ENCODE results near the gene SMYD3. TPM values are rescaled to one million over a fixed set of nuclear protein-coding genes. Genes with fewer than 3 reads are reported as not detected.

The SMYD3 gene
- total RNA-seq, 1 donor from 2014 or later: 80.8 TPM

- Histone ChIP-seq H3K4me2 (ENCODE audit: low read length) (no peak overlapping the region), H3K4me1 (ENCODE audit: insufficient read depth, low read length) (no peaks in the 10 kb centered on the region), H3K36me3 (ENCODE audit: insufficient read depth, low read length) (no peaks in the 10 kb centered on the region), H3K9ac (ENCODE audit: low read length) (no peak overlapping the region), H3K4me3 (ENCODE audit: insufficient read depth, low read depth, low read length) (no peak overlapping the region), H3K27ac (ENCODE audit: low read depth, low read length) (no peak overlapping the region), H2AFZ (ENCODE audit: low read depth, low read length) (no peak overlapping the region), H3K79me2 (ENCODE audit: insufficient read depth, low read length) (peaks cover 9% of the 10 kb centered on the region), H3K9me3 (ENCODE audit: insufficient read depth, low read depth, low read length) (no peaks in the 10 kb centered on the region), H3K27me3 (ENCODE audit: insufficient read depth, low read length) (no peaks in the 10 kb centered on the region), H4K20me1 (ENCODE audit: insufficient read depth, low read length) (peaks cover 11% of the 10 kb centered on the region)
- FAIRE-seq: no peak
- Mint-ChIP-seq H3K4me3 (ENCODE audit: unreplicated experiment) (no peak overlapping the region), H3K36me3 (ENCODE audit: low read depth, unreplicated experiment) (peaks cover 4% of the 10 kb centered on the region), H3K4me1 (ENCODE audit: low read depth, unreplicated experiment) (peaks cover 18% of the 10 kb centered on the region), H3K9me3 (ENCODE audit: unreplicated experiment) (no peaks in the 10 kb centered on the region), H3K27ac (ENCODE audit: unreplicated experiment) (no peak overlapping the region), H3K27me3 (ENCODE audit: low read depth, unreplicated experiment) (no peaks in the 10 kb centered on the region)
- DNase-seq (ENCODE audit: low read depth): no peak
- TF ChIP-seq CTCF (IDR thresholded peaks at IDR 0.05; ENCODE audit: insufficient read depth, low read depth, low read length): no peak
- TF ChIP-seq EZH2 (IDR thresholded peaks at IDR 0.05; ENCODE audit: insufficient read depth, low read length): no peak
Measured at GRCh38 chr1:246381452-246381851, 125.6 kb downstream of the SMYD3 start.

GRCh38 chr1:246377625-246378153 lies 129.4 kb downstream of the SMYD3 start:
- TF ChIP-seq CTCF (IDR thresholded peaks at IDR 0.05; ENCODE audit: insufficient read depth, low read depth, low read length): no peak
- no peak for TF ChIP-seq EZH2 (IDR thresholded peaks at IDR 0.05; ENCODE audit: insufficient read depth, low read length)
- peaks cover 5% of the 10 kb centered on the region for H3K79me2 ChIP-seq (ENCODE audit: insufficient read depth, low read length)
- no peaks in the 10 kb centered on the region for H3K9me3 Mint-ChIP-seq (ENCODE audit: unreplicated experiment)
- no peaks in the 10 kb centered on the region for H3K36me3 ChIP-seq (ENCODE audit: insufficient read depth, low read length)
- H2AFZ ChIP-seq (ENCODE audit: low read depth, low read length): no peak overlapping the region
- no peak overlapping the region for H3K27ac ChIP-seq (ENCODE audit: low read depth, low read length)
- H3K9ac ChIP-seq (ENCODE audit: low read length): no peak overlapping the region
- H3K4me3 ChIP-seq (ENCODE audit: insufficient read depth, low read depth, low read length): no peak overlapping the region
- no peaks in the 10 kb centered on the region for H3K9me3 ChIP-seq (ENCODE audit: insufficient read depth, low read depth, low read length)
- FAIRE-seq: no peak
- H3K27me3 ChIP-seq (ENCODE audit: insufficient read depth, low read length): no peaks in the 10 kb centered on the region
- H3K27me3 Mint-ChIP-seq (ENCODE audit: low read depth, unreplicated experiment): no peaks in the 10 kb centered on the region
- H3K4me1 ChIP-seq (ENCODE audit: insufficient read depth, low read length): no peaks in the 10 kb centered on the region
- H3K36me3 Mint-ChIP-seq (ENCODE audit: low read depth, unreplicated experiment): peaks cover 4% of the 10 kb centered on the region
- H3K4me3 Mint-ChIP-seq (ENCODE audit: unreplicated experiment): no peak overlapping the region
- H3K4me2 ChIP-seq (ENCODE audit: low read length): no peak overlapping the region
- H3K4me1 Mint-ChIP-seq (ENCODE audit: low read depth, unreplicated experiment): peaks cover 7% of the 10 kb centered on the region
- DNase-seq (ENCODE audit: low read depth): no peak
- peaks cover 11% of the 10 kb centered on the region for H4K20me1 ChIP-seq (ENCODE audit: insufficient read depth, low read length)
- H3K27ac Mint-ChIP-seq (ENCODE audit: unreplicated experiment): no peak overlapping the region

GRCh38 chr1:246373828-246374569 lies 133.1 kb downstream of the SMYD3 start:
- no peak overlapping the region for H3K27ac Mint-ChIP-seq (ENCODE audit: unreplicated experiment)

More at GRCh38 chr1:246373828-246374569, 133.1 kb downstream of the SMYD3 start:
- H3K27ac ChIP-seq (ENCODE audit: low read depth, low read length): no peak overlapping the region
- H3K4me3 ChIP-seq (ENCODE audit: insufficient read depth, low read depth, low read length): no peak overlapping the region
- Mint-ChIP-seq H3K27me3 (ENCODE audit: low read depth, unreplicated experiment) (no peaks in the 10 kb centered on the region), H3K9me3 (ENCODE audit: unreplicated experiment) (no peaks in the 10 kb centered on the region), H3K4me1 (ENCODE audit: low read depth, unreplicated experiment) (peaks cover 2% of the 10 kb centered on the region), H3K4me3 (ENCODE audit: unreplicated experiment) (no peak overlapping the region), H3K36me3 (ENCODE audit: low read depth, unreplicated experiment) (peaks cover 3% of the 10 kb centered on the region)
- H3K79me2 ChIP-seq (ENCODE audit: insufficient read depth, low read length): no peaks in the 10 kb centered on the region
- no peaks in the 10 kb centered on the region for H3K27me3 ChIP-seq (ENCODE audit: insufficient read depth, low read length)
- H4K20me1 ChIP-seq (ENCODE audit: insufficient read depth, low read length): no peaks in the 10 kb centered on the region
- no peaks in the 10 kb centered on the region for H3K36me3 ChIP-seq (ENCODE audit: insufficient read depth, low read length)
- no peak overlapping the region for H3K4me2 ChIP-seq (ENCODE audit: low read length)
- TF ChIP-seq EZH2 (IDR thresholded peaks at IDR 0.05; ENCODE audit: insufficient read depth, low read length) (no peak), CTCF (IDR thresholded peaks at IDR 0.05; ENCODE audit: insufficient read depth, low read depth, low read length) (no peak)
- DNase-seq (ENCODE audit: low read depth): no peak
- FAIRE-seq: no peak
- no peaks in the 10 kb centered on the region for H3K9me3 ChIP-seq (ENCODE audit: insufficient read depth, low read depth, low read length)
- no peak overlapping the region for H2AFZ ChIP-seq (ENCODE audit: low read depth, low read length)
- no peaks in the 10 kb centered on the region for H3K4me1 ChIP-seq (ENCODE audit: insufficient read depth, low read length)
- no peak overlapping the region for H3K9ac ChIP-seq (ENCODE audit: low read length)

Data from astrocyte (in vitro differentiated cells and primary cell).